ENCODE measurements around the gene FAM53B.

DNA sequence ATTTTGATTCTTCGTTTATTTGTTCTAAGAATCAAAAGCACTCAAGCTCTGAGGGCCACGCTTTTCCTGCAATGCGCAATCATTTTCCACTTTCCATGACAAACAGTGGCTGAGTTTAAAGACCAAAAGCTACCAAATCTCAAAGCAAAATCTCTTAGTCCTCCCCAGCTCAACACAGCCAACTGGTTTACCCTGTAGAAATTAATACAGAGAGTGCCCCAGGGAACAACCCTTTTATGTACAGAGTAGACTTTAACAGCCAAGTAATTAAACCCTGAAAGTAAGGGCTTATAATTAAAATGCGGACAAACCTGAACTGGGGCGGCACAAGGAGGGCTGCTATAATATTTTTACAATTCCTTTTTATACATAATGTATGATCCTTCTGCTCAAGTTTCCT is 53.2 kb downstream of the FAM53B start:
- TF ChIP-seq, protein P1, sequence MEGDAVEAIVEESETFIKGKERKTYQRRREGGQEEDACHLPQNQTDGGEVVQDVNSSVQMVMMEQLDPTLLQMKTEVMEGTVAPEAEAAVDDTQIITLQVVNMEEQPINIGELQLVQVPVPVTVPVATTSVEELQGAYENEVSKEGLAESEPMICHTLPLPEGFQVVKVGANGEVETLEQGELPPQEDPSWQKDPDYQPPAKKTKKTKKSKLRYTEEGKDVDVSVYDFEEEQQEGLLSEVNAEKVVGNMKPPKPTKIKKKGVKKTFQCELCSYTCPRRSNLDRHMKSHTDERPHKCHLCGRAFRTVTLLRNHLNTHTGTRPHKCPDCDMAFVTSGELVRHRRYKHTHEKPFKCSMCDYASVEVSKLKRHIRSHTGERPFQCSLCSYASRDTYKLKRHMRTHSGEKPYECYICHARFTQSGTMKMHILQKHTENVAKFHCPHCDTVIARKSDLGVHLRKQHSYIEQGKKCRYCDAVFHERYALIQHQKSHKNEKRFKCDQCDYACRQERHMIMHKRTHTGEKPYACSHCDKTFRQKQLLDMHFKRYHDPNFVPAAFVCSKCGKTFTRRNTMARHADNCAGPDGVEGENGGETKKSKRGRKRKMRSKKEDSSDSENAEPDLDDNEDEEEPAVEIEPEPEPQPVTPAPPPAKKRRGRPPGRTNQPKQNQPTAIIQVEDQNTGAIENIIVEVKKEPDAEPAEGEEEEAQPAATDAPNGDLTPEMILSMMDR (IDR thresholded peaks at IDR 0.05) = no peak
- no peak for TF ChIP-seq ZFX (IDR thresholded peaks at IDR 0.05; ENCODE audit: borderline replicate concordance)

All from 22Rv1 (cell line).